Heart right ventricle (tissue), 16 donors: ENCODE measurements around the gene FOXP4. TPM values are rescaled to one million over a fixed set of nuclear protein-coding genes. Genes with fewer than 3 reads are reported as not detected.

Experiments used
- ATAC-seq, 8 donors: fragments of 200-7000 bp; cut with Tn5 transposase; one replicate each; pipeline ENCODE4 v1.9.1; 2020; ENCODE audit warnings: mild to moderate bottlenecking in 8 of 8, moderate library complexity in 8 of 8, moderate number of reproducible peaks in 1 of 8
- DNase-seq, 2 donors: peaks; one replicate each; pipeline ENCODE4 v3.0.0-alpha.2; 2020
- H3K27ac ChIP-seq, 10 donors: fragments of 200-600 bp; sonication (generic) in 2 of 10; one replicate each; pipeline versions ENCODE4 v1.5.0 to v1.8.0; 2020 to 2022; ENCODE audit warnings: mild to moderate bottlenecking in 3 of 10
- H3K27me3 ChIP-seq, 7 donors: fragments of 200-600 bp; one replicate each; pipeline ENCODE4 v1.8.0; 2021 to 2022; ENCODE audit warnings: mild to moderate bottlenecking in 2 of 7
- H3K36me3 ChIP-seq, 9 donors: fragments of 200-600 bp; sonication (generic) in 1 of 9; one replicate each; pipeline versions ENCODE4 v1.5.0 to v1.8.0; 2020 to 2022; ENCODE audit warnings: mild to moderate bottlenecking in 2 of 9
- H3K4me1 ChIP-seq, 9 donors: fragments of 200-600 bp; sonication (generic) in 1 of 9; one replicate each; pipeline versions ENCODE4 v1.5.0 to v1.8.0; 2020 to 2022; ENCODE audit warnings: mild to moderate bottlenecking in 4 of 9
- H3K4me3 ChIP-seq, 10 donors: fragments of 200-600 bp; sonication (generic) in 2 of 10; one replicate each; pipeline versions ENCODE4 v1.5.0 to v1.8.0; 2020 to 2022; ENCODE audit warnings: mild to moderate bottlenecking in 7 of 10, moderate library complexity in 2 of 10
- H3K9me3 ChIP-seq, 11 donors: fragments of 200-600 bp in 10 of 11; sonication (generic) in 2 of 11; one replicate each; pipeline versions ENCODE4 v1.5.0 to v1.8.0; 2013 to 2022; ENCODE audit warnings: mild to moderate bottlenecking in 2 of 11, control low read depth in 1 of 11, moderate library complexity in 1 of 11
- WGBS, 2 donors: extraction: QIAGEN DNeasy Blood & Tissue Kit; methylation state at CpG; one replicate each; pipeline ENCODE4 v1.1.7; 2013; ENCODE audit warnings: inconsistent platforms in 1 of 2; 5-methylcytosine and 5-hydroxymethylcytosine counted together
- intact Hi-C, 10 donors: fragments of 100-400 bp; cut with DNase I; formaldehyde crosslinking; loops; one replicate each; pipeline versions ENCODE4 v1.11.1 to v1.14.2; 2022
- polyA plus RNA-seq, 2 donors: library from polyadenylated mRNA; stranded (reverse); fragments of 200-250 nt; gene quantifications; one replicate each; pipeline ENCODE4 v1.2.3, GENCODE V29; 2013
- total RNA-seq, 10 donors: library from RNA; stranded (reverse); fragmentation: NEBNext Ultra II Directional in 3 of 10; extraction: Animal tissue kit (Norgen Biotek cat#: 25700) in 3 of 10; gene quantifications; one replicate each; pipeline versions ENCODE4 v1.2.1 to v1.2.4, GENCODE V29; 2021 to 2023
- TF ChIP-seq, protein P1 (sequence below), 9 donors: fragments of 200-600 bp; sonication (generic) in 2 of 9; IDR thresholded peaks; one replicate each; pipeline versions ENCODE4 v1.5.0 to v1.8.0; 2021 to 2022; ENCODE audit warnings: antibody characterized with exemption in 9 of 9, mild to moderate bottlenecking in 5 of 9, moderate library complexity in 1 of 9
- donor health status: Arrhythmogenic right ventricular cardiomyopathy.
- donor health status: ischemic (EF 13 %, LVEDD 7.1; RV severe dilation, severe dysfunction).
- donor health status: healthy with polysubstance abuse.
- donor health status: DM: no; HTN: yes; CAD: no.
- donor health status: DM: no; HTN: no; CAD: no.
- donor health status: ischemic (EF 25% LVEDD 6.9; RV normal size, moderate dysfunction).
- donor health status: ischemic (EF 25% LVEDD 5.7; RV mildly dilated, moderate dysfunction).
- donor health status: healthy.
- donor health status: DM: yes; HTN: yes; CAD: no.
- donor health status: Ischemic cardiomyopathy.
- donor health status: ischemic (EF 35%, LVEDD 5.7; RV mildly dilated, moderate dysfunction).
- donor health status: nonischemic (EF 11% LVEDD 7.7; RV severe dilation, severe dysfunction).
- donor health status: DM: yes; HTN: yes; CAD: no.
- donor health status: PGD.
- donor health status: ischemic (EF 29% LVEDD 5.4; RV normal size, mild dysfunction).
- donor health status: nonischemic (EF 23%, LVEDD 6.1; RV moderate dilation, normal function).

Gene FOXP4
- total and polyA plus RNA-seq, 12 donors: 8.9 to 18.0 (median 13.6) TPM

DNA sequence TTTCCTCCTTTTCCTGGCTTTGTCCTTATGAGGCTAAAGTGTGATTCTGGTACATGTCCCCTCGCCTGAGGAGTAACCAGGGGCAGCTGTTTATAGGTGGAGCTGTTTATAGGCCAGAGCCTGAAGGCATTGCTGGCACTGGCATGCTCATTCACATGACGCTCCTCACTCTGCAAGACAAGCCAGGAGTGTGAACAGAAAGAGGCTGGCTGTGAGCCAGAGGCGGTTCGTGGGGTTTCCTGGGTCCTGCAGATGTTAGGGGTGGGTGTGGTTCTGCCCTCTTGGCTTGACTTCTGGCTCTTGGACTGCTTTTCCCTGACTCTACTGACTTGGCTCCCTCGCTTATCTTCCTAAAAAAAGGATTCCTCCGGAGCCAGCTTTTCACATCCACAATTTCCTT, 79.3 kb downstream of the FOXP4 start:
- peak; percentile 61 to 93 (median 82) for ATAC-seq

DNA sequence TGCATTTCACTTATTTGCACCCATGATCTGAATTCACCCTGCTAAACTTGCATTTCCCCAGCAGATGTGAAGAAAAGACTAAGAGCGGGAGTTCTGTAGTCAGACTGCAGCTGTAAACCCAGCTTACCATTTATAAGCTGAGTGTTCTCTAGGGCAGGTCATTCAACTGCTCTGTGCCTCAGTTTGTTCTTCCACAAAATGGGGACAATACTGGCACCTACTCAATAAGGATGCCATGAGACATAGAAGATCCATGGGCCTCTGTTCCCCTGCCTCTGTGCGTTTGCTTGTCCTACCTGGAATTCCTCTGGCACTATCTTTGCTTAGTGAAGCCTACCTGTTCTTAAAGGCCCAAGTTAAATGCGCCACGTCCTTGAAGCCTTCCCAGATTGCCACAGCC, 79.8 kb downstream of the FOXP4 start:
- WGBS, 2 donors: 94 to 97% methylated on average over 4 of the region's 4 CpGs
- ATAC-seq (no peak), DNase-seq (no peak)
- intact Hi-C loops: loop anchor here in 1 of 10 donors (5.0 kb wide), 1 partner anchor 41 kb away; no protein-coding TSS in a partner anchor
- no peak overlapping the region for H3K27ac ChIP-seq
- TF ChIP-seq, protein P1, sequence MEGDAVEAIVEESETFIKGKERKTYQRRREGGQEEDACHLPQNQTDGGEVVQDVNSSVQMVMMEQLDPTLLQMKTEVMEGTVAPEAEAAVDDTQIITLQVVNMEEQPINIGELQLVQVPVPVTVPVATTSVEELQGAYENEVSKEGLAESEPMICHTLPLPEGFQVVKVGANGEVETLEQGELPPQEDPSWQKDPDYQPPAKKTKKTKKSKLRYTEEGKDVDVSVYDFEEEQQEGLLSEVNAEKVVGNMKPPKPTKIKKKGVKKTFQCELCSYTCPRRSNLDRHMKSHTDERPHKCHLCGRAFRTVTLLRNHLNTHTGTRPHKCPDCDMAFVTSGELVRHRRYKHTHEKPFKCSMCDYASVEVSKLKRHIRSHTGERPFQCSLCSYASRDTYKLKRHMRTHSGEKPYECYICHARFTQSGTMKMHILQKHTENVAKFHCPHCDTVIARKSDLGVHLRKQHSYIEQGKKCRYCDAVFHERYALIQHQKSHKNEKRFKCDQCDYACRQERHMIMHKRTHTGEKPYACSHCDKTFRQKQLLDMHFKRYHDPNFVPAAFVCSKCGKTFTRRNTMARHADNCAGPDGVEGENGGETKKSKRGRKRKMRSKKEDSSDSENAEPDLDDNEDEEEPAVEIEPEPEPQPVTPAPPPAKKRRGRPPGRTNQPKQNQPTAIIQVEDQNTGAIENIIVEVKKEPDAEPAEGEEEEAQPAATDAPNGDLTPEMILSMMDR (IDR thresholded peaks at IDR 0.05): no peak
- H3K27me3 ChIP-seq: peaks cover 0 to 4% (median 0%) of the 10 kb centered on the region in 7 donors
- H3K4me1 ChIP-seq: peaks cover 3 to 21% (median 10%) of the 10 kb centered on the region in 9 donors
- H3K4me3 ChIP-seq: no peak overlapping the region
- peaks cover 0 to 12% (median 6%) of the 10 kb centered on the region in 11 donors for H3K9me3 ChIP-seq
- no peaks in the 10 kb centered on the region for H3K36me3 ChIP-seq

More for the DNA sequence above, 79.3 kb downstream of the FOXP4 start:
- H3K9me3 ChIP-seq: peaks cover 0 to 18% (median 10%) of the 10 kb centered on the region in 11 donors
- H3K36me3 ChIP-seq: no peaks in the 10 kb centered on the region
- H3K4me1 ChIP-seq: peaks cover 3 to 21% (median 10%) of the 10 kb centered on the region in 9 donors
- DNase-seq: peak; percentile 43 to 65
- no peak overlapping the region for H3K27ac ChIP-seq
- WGBS, 2 donors: 17 to 24% methylated on average over 6 of the region's 6 CpGs
- peaks cover 0 to 4% (median 0%) of the 10 kb centered on the region in 7 donors for H3K27me3 ChIP-seq
- intact Hi-C loops: loop anchor here in 1 of 10 donors (5.0 kb wide), 1 partner anchor 42 kb away; no protein-coding TSS in a partner anchor
- H3K4me3 ChIP-seq: no peak overlapping the region
- TF ChIP-seq, protein P1 (IDR thresholded peaks at IDR 0.05): no peak

DNA sequence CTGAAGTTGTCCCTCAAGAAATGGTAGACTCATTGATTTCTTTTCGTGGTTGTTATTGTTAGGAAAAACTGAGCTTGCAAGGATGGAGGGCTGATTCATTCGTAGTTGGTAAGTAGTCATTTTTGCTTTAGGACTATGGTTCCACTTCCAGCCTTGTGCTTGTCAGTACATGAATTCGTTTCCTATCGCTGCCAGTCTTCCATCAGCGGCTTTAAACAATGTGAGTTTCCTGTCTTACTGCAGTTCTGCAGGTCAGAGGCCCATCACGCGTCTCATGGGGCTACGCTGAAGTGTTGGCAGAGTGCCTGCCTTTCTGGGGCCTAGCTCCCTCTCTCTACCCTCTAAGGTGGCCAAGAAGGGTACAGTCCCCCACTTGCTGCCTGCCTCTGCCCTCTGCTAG, 80.7 kb downstream of the FOXP4 start:
- peaks cover 3 to 21% (median 10%) of the 10 kb centered on the region in 9 donors for H3K4me1 ChIP-seq
- intact Hi-C loops: loop anchor here in 1 of 10 donors (5.0 kb wide), 1 partner anchor 40 kb away; no protein-coding TSS in a partner anchor
- no peak overlapping the region for H3K4me3 ChIP-seq
- 58 to 68% methylated on average over 8 of the region's 8 CpGs for WGBS, 2 donors
- no peaks in the 10 kb centered on the region for H3K36me3 ChIP-seq
- TF ChIP-seq, protein P1 (IDR thresholded peaks at IDR 0.05): no peak
- no peak for ATAC-seq
- peaks cover 0 to 4% (median 0%) of the 10 kb centered on the region in 7 donors for H3K27me3 ChIP-seq
- peaks cover 0 to 4% (median 0%) of the 10 kb centered on the region in 11 donors for H3K9me3 ChIP-seq
- no peak for DNase-seq
- no peak overlapping the region for H3K27ac ChIP-seq

DNA sequence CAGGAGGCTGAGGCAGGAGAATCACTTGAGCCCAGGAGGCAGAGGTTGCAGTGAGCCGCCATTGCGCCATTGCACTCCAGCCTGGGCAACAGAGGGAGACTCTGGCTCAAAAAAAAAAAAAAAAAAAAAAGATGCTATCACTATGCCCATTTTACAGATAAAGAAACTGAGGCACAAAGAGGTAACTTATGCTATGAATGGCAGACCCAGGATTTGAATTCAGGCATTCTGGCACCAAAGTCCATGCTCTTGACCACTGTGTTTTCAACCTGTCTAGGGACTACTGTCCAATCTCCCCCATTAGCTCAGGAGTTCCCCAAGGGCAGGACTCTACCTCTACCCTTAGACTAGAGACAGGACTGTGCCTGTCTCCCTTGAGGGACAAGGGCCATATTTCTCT, 82.9 kb downstream of the FOXP4 start:
- Histone ChIP-seq H3K9me3 (no peaks in the 10 kb centered on the region), H3K27me3 (peaks cover 0 to 6% (median 0%) of the 10 kb centered on the region in 7 donors), H3K4me3 (no peak overlapping the region), H3K27ac (no peak overlapping the region), H3K4me1 (peaks cover 3 to 14% (median 6%) of the 10 kb centered on the region in 9 donors), H3K36me3 (no peaks in the 10 kb centered on the region)
- TF ChIP-seq, protein P1 (IDR thresholded peaks at IDR 0.05): no peak
- no peak for ATAC-seq
- intact Hi-C loops: loop anchor here in 1 of 10 donors (5.0 kb wide), 1 partner anchor 38 kb away; no protein-coding TSS in a partner anchor
- DNase-seq: no peak
- WGBS, 2 donors: 98 to 100% methylated on average over 2 of the region's 2 CpGs
